HCT116 (cell line): ENCODE results near the gene CLDN10. TPM values are rescaled to one million over a fixed set of nuclear protein-coding genes. Genes with fewer than 3 reads are reported as not detected.
"Not testable (repeated sequence)": the region's sequence is repeated elsewhere in the genome, so short reads cannot be mapped to it uniquely, and the experiment has no call there.

Source experiments
- ATAC-seq: fragments of 200-7000 bp; cut with Tn5 transposase; 2 replicates; pipeline ENCODE4 v1.9.1; 2020; ENCODE audit warnings: mild to moderate bottlenecking, moderate library complexity
- BruUV-seq: library from RNA; stranded (reverse); fragments of 400-500 nt; replicated peaks from 2 replicates; lab custom pipeline; 2021; lab: Mats Ljungman, UMichigan
- CTCF ChIA-PET: fragments of 300-600 bp; sonication (Branson Sonifier 250); formaldehyde crosslinking; loops from one replicate; lab custom pipeline; 2021; ENCODE audit warnings: antibody characterized with exemption; lab: Charles Lee
- POLR2A ChIA-PET: fragments of 300-600, 350-600 bp; sonication (Branson Sonifier 250); formaldehyde crosslinking; loops from one replicate; lab custom pipeline; 2021; ENCODE audit warnings: antibody characterized with exemption; lab: Charles Lee
- RAD21 ChIA-PET, 2 experiments: fragments of 300-600 bp; sonication (Branson Sonifier 250); formaldehyde crosslinking; loops; one replicate each; lab custom pipeline; 2023; ENCODE audit warnings: low total read pairs in 2 of 2; ENCODE audit not compliant: uncharacterized antibody in 2 of 2, unreplicated experiment in 2 of 2, low non-redundant PET in 1 of 2; lab: Charles Lee
- DNase-seq: peaks from one replicate; pipeline ENCODE4 v3.0.0-alpha.2; 2010; ENCODE audit warnings: low read depth, low spot score
- H2AFZ ChIP-seq: fragments of 200-600 bp; shearing (Covaris generic), sonication (generic); 2 replicates; pipeline ENCODE4 v1.6.1; 2017; ENCODE audit warnings: low read depth, mixed run types, mixed read lengths, antibody characterized with exemption, low read length; ENCODE audit not compliant: poor library complexity, severe bottlenecking
- H3K27ac ChIP-seq: 2 replicates; pipeline ENCODE4 v1.5.1; 2012; ENCODE audit warnings: low read depth, low read length
- H3K27me3 ChIP-seq: fragments of 200-600 bp; sonication (generic); 2 replicates; pipeline ENCODE4 v1.6.1; 2016; ENCODE audit warnings: mixed run types, low read length, mixed read lengths; ENCODE audit not compliant: insufficient read depth
- H3K36me3 ChIP-seq, 2 experiments: fragments of 200-500 bp in 1 of 2; fragments of 200-600 bp in 1 of 2; sonication (Bioruptor generic) in 1 of 2; sonication (generic) in 1 of 2; 2 replicates each; pipeline versions ENCODE4 v1.5.1 to v1.6.1; 2014 to 2016; ENCODE audit warnings: low read length in 2 of 2, inconsistent platforms in 1 of 2, mixed read lengths in 1 of 2, mixed run types in 1 of 2; ENCODE audit not compliant: insufficient read depth in 2 of 2, control insufficient read depth in 1 of 2
- H3K4me1 ChIP-seq, 2 experiments: fragments of 200-600 bp in 1 of 2; sonication (generic) in 1 of 2; 2 replicates each; pipeline versions ENCODE4 v1.5.1 to v1.6.1; 2012 to 2017; ENCODE audit warnings: low read length in 2 of 2, inconsistent platforms in 1 of 2, mild to moderate bottlenecking in 1 of 2, mixed read lengths in 1 of 2, mixed run types in 1 of 2, moderate library complexity in 1 of 2; ENCODE audit not compliant: insufficient read depth in 2 of 2, control insufficient read depth in 1 of 2
- H3K4me2 ChIP-seq: fragments of 200-600 bp; sonication (generic); 2 replicates; pipeline ENCODE4 v1.6.1; 2017; ENCODE audit warnings: mixed run types, low read length, mixed read lengths
- H3K4me3 ChIP-seq, 2 experiments: fragments of 200-600 bp in 1 of 2; sonication (generic) in 1 of 2; replicated peaks in 1 of 2; 2 replicates each; pipeline ENCODE4 v1.5.1; 2011 to 2016; ENCODE audit warnings: low read length in 2 of 2, control low read depth in 1 of 2, low read depth in 1 of 2, mild to moderate bottlenecking in 1 of 2, mixed read lengths in 1 of 2, mixed run types in 1 of 2
- H3K79me2 ChIP-seq: fragments of 200-600 bp; sonication (generic); 2 replicates; pipeline ENCODE4 v1.6.1; 2017; ENCODE audit warnings: mild to moderate bottlenecking, mixed run types, low read length, moderate library complexity, mixed read lengths; ENCODE audit not compliant: insufficient read depth
- H3K9ac ChIP-seq: fragments of 200-600 bp; sonication (generic); 2 replicates; pipeline ENCODE4 v1.6.1; 2016; ENCODE audit warnings: low read length, mixed read lengths
- H3K9me2 ChIP-seq: fragments of 200-600 bp; sonication (generic), shearing (Covaris generic); 2 replicates; pipeline ENCODE4 v1.6.1; 2017; ENCODE audit warnings: mixed run types, mild to moderate bottlenecking, moderate library complexity; ENCODE audit not compliant: insufficient read depth
- H3K9me3 ChIP-seq, 2 experiments: fragments of 200-500 bp in 1 of 2; fragments of 200-600 bp in 1 of 2; sonication (Bioruptor generic) in 1 of 2; sonication (generic) in 1 of 2; 2 replicates each; pipeline ENCODE4 v1.6.1; 2014 to 2017; ENCODE audit warnings: low read length in 2 of 2, mixed read lengths in 2 of 2, inconsistent platforms in 1 of 2, low read depth in 1 of 2, mild to moderate bottlenecking in 1 of 2, mixed run types in 1 of 2, moderate library complexity in 1 of 2; ENCODE audit not compliant: control insufficient read depth in 1 of 2, insufficient read depth in 1 of 2
- H4K20me1 ChIP-seq: fragments of 200-600 bp; sonication (generic), shearing (Covaris generic); 2 replicates; pipeline ENCODE4 v1.6.1; 2017; ENCODE audit warnings: mixed run types, mild to moderate bottlenecking, moderate library complexity; ENCODE audit not compliant: insufficient read depth
- CTCF ChIP-seq, 3 experiments: fragments of 200-600 bp in 1 of 3; sonication (generic) in 1 of 3; IDR thresholded peaks in 2 of 3; conservative IDR thresholded peaks in 1 of 3; 2 replicates each; pipeline ENCODE4 v1.5.1; 2012 to 2017; ENCODE audit warnings: low read depth in 2 of 3, low read length in 2 of 3, antibody characterized with exemption in 1 of 3, borderline replicate concordance in 1 of 3, control low read depth in 1 of 3, mild to moderate bottlenecking in 1 of 3, mixed read lengths in 1 of 3, mixed run types in 1 of 3, moderate library complexity in 1 of 3; ENCODE audit not compliant: insufficient read depth in 1 of 3
- FOSL1 ChIP-seq: IDR thresholded peaks from 2 replicates; pipeline ENCODE4 v1.6.1; 2012; ENCODE audit warnings: low read depth
- intact Hi-C: fragments of 100-400 bp; cut with micrococcal nuclease; formaldehyde crosslinking; loops from 2 replicates; pipeline ENCODE4 v1.10.0; 2022
- total RNA-seq: library from RNA; stranded (reverse); gene quantifications from one replicate; pipeline ENCODE4 v1.2.1, GENCODE V29; 2021; ENCODE audit not compliant: unreplicated experiment

CLDN10 gene
- total RNA-seq, 1 experiment from 2014 or later = not detected

- Histone ChIP-seq H4K20me1 (no peaks in the 10 kb centered on the region), H3K4me2 (no peak overlapping the region), H3K9me2 (no peaks in the 10 kb centered on the region), H3K36me3 (no peaks in the 10 kb centered on the region), H2AFZ (no peak overlapping the region), H3K4me3 (no peak overlapping the region), H3K4me1 (no peaks in the 10 kb centered on the region), H3K27me3 (peaks cover 8% of the 10 kb centered on the region), H3K27ac (no peak overlapping the region), H3K9me3 (no peaks in the 10 kb centered on the region), H3K79me2 (no peaks in the 10 kb centered on the region), H3K9ac (no peak overlapping the region)
- no TSS peak for BruUV-seq
- DNase-seq (no peak), ATAC-seq (no peak)
- ChIA-PET RAD21 (no interaction called here), CTCF (no interaction called here), POLR2A (no interaction called here)
- no peak for TF ChIP-seq CTCF (IDR thresholded peaks at IDR 0.05 in 2 of 3, conservative IDR thresholded peaks at IDR 0.05 in 1 of 3; ENCODE audit: borderline replicate concordance in 1 of 3, insufficient read depth in 1 of 3, low read depth in 2 of 3, low read length in 2 of 3)
- TF ChIP-seq FOSL1 = no peak
- intact Hi-C loops = no loop called here
These were observed 39.6 kb upstream of the CLDN10 start for GRCh38 chr13:95512957-95513356.

- H2AFZ ChIP-seq, CTCF ChIA-PET, H3K27me3 ChIP-seq, H3K4me2 ChIP-seq, H3K27ac ChIP-seq, H3K4me3 ChIP-seq, H3K4me1 ChIP-seq, RAD21 ChIA-PET, H4K20me1 ChIP-seq, H3K79me2 ChIP-seq, POLR2A ChIA-PET, H3K36me3 ChIP-seq, H3K9ac ChIP-seq, ATAC-seq, DNase-seq, intact Hi-C loops, H3K9me3 ChIP-seq, H3K9me2 ChIP-seq, BruUV-seq: not testable (repeated sequence)
These were observed 36.9 kb upstream of the CLDN10 start for GRCh38 chr13:95515606-95516005.
